NCI-H69 (cell line): ENCODE measurements around the gene SLC17A9.
"Not testable (repeated sequence)": the region's sequence is repeated elsewhere in the genome, so short reads cannot be mapped to it uniquely, and the experiment has no call there.

Source experiments
- DNase-seq: peaks from one replicate; lab custom pipeline; 2025; lab: John Stamatoyannopoulos, UW

SLC17A9 gene

GRCh38 chr20:62921119-62921687, 31.3 kb upstream of the SLC17A9 start:
- DNase-seq: peak; percentile 57

DNA sequence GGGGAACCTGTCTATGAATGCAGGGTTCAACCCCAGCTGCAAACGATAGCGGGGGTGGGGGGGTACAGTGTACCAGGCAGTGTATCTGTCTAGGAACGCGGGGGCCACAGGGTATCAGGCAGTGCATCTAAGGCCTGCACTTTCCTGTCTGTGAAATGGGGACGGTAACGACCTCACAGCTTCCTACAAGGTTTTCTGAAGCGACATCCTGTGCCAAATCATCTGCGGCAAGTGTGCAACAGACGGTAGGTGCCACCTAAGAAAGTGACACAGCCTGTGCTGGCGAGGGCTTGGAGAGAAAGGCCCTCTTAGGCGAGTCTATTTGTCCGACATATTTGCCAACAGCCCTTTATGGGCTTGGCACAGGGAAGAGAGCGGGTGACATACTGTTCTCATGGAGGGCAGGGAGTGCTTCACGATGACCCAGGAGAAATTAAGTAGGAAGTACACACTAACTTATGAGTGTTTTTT, 30.0 kb upstream of the SLC17A9 start:
- no peak for DNase-seq

- not testable (repeated sequence) for DNase-seq
Measured at GRCh38 chr20:62923059-62923668, 29.3 kb upstream of the SLC17A9 start.

DNA sequence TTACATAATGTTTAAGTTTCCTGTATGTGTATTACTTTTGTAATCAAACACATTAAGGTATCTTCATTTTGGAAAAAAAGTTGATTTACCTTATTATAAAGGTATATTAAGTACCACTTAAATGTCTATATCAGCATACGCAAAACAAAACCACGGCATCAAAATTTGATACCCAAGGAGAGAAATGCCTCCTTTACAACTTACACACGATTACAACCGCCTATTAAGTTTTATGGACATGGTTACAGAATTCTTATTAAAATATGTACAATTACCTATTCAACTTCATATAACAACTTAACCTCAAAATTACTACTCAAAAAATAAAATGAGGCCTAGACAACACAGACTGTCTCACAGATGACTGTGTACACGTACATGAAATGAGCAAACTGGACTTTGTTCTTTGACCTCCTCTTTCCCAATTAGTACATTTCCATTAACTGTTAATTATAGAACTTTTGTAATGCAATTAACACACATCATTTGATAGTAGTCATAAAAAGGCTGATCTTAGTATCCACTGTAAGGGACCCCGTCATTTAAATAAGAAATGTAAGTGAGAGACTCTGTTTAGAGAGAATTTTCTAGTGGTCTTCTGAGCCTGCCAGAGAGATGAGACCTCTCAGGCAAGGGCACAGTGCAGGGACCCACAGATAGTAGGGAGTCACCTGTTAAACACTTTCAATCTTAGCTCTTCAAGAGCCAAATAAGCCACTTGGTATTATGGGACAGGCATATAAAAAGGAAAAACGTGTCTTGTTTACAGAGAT, 28.7 kb upstream of the SLC17A9 start:
- DNase-seq: no peak

DNA sequence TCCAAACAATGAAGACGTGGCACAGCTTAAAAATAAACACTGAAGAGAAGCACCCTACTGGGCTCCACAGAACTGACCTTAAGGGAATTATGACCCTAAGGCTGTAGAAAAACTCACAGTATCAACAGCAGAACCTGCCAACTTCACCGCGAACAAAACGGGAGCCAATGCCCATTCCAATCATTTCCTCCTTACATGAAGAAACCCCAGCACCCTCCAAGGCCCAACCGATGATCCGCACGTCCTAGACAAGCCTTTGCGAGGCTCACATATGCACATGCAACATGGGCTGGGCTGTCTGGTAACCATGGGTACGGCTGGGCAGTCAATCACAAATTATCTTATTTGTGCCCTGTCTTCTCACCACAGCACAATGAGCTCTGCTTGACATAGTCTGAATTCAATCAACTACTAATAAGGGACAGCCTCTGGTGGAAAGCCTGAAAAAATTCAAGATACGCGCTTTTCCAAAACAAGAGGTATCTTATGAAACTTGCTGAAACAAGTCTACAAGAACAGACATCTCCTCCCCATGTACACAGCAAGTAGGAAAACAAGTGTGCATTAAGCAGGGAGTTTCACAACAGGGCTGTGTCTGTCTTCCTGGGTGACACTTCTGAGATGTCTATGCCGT, 27.9 kb upstream of the SLC17A9 start:
- peak; percentile 29 for DNase-seq

- no peak for DNase-seq
Measured at GRCh38 chr20:62925076-62925419, 27.5 kb upstream of the SLC17A9 start.

- peak; percentile 40 for DNase-seq
Measured at GRCh38 chr20:62925420-62926228, 26.9 kb upstream of the SLC17A9 start.

DNA sequence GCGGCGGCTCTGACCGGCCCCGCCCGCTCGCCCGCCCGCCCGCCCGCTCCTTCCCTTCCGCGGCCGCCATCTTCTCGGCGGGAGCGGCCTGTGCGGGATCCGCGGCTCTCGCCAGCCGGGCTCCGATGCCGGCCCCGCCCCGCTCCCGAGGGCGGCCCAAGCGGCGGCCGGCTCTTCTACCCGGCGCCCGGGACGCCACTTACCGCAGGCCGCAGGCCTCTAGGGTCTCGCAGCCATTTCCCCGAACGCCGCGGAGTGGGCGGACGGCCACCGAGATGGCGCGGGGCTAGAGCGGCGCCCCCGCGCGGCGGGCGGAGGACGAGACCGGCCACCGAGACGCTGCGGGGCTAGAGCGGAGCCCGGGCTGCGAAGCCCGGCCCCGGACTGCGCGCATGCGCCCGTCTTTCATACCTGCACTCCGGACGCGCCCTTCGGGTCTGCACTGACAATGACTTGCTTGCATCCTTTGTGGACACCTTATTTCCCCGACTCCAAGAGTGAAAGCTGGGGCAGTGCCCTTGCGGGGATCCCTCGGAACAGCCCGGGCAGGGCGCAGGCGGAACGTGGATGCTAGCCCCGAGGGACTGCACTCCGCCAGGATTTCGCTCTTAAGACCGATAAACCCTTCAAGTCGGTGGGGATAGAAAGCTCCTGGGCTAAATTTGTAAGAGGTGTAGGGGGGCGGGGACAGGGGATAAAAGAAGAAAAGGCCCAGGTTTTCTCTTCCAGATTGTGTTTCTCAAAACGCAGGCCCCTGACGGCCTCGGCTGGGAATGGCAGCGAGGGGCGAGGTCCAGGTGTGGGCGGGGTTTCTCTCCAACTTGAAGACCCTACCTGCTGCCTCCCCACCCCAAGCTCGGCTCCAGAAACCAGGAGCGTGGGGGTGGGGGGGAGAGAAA, 26.0 kb upstream of the SLC17A9 start, which contains the start of gene DIDO1:
Gene DIDO1, minus strand, starts transcription at position 277 of the 899 bp plus-strand sequence.
- peak; percentile 89 for DNase-seq

DNA sequence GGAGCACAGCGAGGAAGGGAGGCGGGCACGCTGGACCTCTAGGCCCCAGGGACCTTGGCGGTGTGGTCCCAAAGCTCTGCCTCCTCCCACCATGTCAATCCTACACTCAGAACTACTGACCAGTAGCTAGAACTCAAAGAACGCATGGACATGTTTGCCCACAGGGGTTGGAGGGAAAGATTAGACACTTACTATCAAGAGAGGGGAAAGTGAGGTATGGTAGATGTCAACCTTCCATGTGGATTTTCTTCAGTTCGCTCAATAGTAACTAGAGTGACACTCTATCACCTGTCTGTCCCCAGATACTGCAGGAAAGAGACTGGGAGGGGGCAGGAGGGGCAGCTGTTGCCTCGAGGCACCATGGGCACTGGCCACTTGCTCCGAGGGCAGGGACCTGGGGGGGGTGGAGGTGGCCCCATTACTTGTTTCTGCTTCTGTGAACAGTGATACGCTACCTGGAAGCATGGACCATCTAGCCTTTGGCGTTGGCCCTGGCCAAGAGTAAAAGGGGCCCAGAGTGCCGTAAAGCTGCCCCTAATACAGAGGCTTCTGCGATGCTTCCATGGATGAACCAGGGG, 25.3 kb upstream of the SLC17A9 start:
- DNase-seq: no peak

DNA sequence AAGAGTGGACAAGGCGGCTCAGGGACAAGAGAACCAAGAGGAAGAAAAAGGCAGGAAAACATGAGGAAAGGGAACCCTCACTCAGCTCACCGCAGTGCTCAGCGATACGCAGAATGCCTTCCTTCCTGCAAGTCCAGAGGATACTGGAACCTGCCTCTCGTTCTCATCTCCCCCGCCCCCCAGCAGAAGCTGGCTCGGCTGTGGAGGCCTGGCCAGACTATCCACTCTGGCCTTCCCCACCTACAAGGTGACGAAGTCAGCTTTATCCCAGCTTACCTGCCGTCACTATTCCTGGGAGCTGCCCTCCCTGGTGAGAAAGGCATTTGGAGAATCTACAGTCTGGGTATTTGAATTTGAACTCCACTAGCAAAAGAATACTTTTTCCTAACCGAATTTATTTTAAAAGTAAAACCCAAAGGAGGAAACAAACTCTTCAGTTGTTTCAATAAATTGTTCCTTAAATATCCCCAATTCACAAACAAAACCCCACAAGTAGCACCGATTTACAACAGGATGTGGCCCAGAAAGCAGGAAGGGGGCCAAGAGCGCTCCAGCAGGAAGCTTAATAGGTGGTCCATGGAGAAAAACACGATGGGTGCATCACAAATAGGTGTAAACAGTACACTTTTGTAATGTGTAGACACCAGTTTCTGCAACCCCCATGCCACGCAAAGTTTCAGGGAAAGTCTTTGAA, 24.1 kb upstream of the SLC17A9 start:
- DNase-seq: no peak

DNA sequence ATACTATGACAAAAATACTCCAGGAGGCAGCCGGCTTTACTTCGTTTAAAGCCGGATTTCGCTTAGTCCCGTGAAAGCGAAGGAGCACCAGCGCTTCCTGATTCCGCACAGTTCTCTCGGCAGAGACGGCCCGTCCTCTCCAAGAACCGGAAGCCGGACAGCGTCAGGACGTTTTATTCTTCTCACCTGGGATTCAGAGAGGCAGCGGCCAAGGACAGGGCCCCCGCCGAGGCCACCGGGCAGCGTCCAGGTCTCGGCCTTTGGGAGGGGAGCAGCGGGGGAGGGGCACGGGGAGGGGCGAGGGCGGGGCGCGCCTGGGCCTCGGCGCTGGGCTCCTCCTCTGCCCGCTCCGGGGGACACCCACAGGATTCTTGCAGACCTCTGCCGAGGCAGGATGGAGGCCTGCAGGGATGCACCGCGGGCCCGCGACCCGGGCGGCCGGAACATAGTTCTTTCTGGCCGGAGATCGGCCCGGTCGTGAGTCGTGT, 23.4 kb upstream of the SLC17A9 start:
- DNase-seq: no peak

DNA sequence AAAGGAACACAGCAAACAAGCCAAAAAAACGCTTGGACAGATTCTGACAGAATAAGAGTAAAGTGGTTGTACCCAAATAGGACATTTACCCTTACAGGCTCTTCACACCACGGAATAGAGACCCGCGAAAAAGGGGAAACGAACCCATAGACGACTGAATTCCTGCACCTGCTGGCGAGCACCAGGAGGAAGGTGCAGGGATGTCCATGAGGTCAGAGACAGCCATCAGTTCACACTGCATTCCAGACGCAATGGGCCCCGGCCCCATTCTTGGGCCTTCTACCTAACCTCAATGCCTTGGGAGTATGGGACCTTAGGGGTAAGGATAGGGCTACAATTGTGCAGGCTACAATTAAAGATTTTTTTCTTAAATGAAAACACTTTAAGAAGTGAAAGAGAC, 21.0 kb upstream of the SLC17A9 start:
- DNase-seq: no peak

DNA sequence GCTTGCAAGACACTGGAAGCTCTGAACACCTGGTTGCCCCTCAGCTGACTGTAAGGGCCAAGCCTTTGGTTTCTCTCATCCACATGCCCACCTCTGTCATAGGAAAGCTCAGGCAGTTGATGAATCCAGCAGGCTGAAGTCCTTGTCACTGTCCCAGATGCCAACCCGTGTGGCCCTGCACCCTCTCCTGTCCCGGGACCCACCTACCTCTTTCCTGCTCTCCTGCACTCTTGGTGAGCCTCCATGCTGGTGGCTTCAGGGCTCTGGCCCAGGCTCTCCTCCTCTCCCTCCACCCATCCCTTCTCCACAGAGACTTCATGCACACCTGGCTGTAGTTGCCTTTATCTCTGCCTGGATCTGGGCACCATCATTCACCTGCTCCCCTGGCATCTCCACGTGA, 18.5 kb upstream of the SLC17A9 start:
- DNase-seq: no peak

- DNase-seq: no peak
Measured at GRCh38 chr20:62935204-62935967, 17.1 kb upstream of the SLC17A9 start.

DNA sequence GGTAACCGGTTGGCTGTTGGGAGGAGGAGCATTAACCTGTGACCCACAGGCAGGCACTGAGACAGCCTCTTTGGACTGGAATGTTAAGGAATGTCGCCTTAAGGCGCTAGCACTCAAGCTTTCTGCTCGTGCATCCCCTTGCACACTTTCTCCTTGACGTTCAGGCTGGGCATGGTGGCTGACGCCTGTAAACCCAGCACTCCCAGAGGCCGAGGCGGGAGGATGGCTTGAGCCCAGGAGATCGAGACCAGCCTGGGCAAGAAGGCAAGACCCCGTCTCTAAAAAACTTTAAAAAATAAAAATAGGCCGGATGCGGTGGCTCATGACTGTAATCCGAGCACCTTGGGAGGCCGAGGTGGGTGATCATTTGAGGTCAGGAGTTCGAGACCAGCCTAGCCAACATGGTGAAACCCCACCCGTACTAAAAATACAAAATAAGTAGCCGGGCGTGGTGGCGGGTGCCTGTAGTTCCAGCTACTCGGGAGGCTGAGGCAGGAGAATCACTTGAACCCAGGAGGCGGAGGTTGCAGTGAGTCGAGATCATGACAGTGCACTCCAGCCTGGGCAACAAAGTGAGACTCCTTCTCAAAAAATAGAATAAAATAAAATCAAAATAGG, 16.4 kb upstream of the SLC17A9 start:
- DNase-seq: no peak

- peak; percentile 95 for DNase-seq
Measured at GRCh38 chr20:62937268-62938104, 15.0 kb upstream of the SLC17A9 start.

DNA sequence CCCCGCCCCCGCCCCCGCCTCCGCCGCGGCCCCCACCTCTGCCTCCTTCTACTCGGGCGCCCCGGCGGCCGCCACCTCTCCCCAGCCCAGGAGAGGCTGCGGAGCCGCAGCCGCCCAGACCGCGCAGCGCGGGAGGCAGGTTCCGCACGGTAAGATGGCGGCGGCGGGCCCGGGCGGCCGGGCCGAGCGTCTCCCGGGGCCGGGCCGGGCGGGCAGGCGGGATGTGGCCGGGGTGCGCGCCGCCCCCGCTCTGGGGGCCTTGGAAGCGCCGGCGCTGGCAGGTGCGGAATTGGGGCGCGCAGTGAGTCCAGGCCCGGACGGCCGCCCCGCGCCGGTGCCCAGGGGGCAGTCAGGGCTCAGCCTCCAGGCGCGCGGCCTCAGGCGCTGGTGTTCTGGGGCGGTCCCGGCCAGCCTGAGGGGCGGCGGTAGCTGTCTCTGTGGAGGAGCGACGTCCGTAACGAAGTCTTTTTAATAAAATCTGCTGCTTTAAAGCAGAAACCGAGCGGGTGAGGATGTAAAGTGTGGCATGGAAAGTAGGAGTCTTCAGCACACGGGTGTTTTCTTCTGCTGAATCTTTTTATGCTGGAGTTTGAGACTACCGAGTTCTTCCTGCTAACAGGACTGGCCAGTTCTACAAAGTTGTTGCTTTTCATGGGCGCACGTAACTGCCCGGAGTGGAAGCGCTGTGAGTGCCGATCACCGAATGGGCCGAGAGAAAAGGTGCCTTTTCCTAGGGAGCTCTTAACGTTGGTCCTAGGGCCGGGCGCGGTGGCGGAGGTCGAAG, 14.2 kb upstream of the SLC17A9 start, which contains the start of gene GID8:
Gene GID8, plus strand, starts transcription at position 43 of the 784 bp plus-strand sequence. CDS start 3,356 bp downstream, outside the sequence.
- DNase-seq: peak; percentile 61
